ENCODE results near the gene ADAMTS12.

ADAMTS12 gene

GRCh38 chr5:33892620-33893137 lies 889 bp upstream of the ADAMTS12 start:
- no peak for DNase-seq
- Mint-ChIP-seq H3K27ac (no peak overlapping the region), H3K4me1 (peaks cover 42% of the 10 kb centered on the region)

GRCh38 chr5:33891446-33891787 lies 373 bp downstream of the ADAMTS12 start:
- H3K4me1 Mint-ChIP-seq: peaks cover 42% of the 10 kb centered on the region
- TF ChIP-seq CTCF (IDR thresholded peaks at IDR 0.05): no peak
- H3K4me3 Mint-ChIP-seq: peak overlapping the region; percentile 87
- no peak overlapping the region for H3K27ac Mint-ChIP-seq
- H3K9me3 Mint-ChIP-seq: no peaks in the 10 kb centered on the region
- peaks cover 6% of the 10 kb centered on the region for H3K27me3 Mint-ChIP-seq (ENCODE audit: low read depth, poor library complexity)
- no peak for DNase-seq
- no peaks in the 10 kb centered on the region for H3K36me3 Mint-ChIP-seq (ENCODE audit: low read depth)

More at GRCh38 chr5:33892620-33893137, 889 bp upstream of the ADAMTS12 start:
- no peaks in the 10 kb centered on the region for H3K9me3 Mint-ChIP-seq
- H3K36me3 Mint-ChIP-seq (ENCODE audit: low read depth): no peaks in the 10 kb centered on the region
- no peak for TF ChIP-seq CTCF (IDR thresholded peaks at IDR 0.05)
- H3K4me3 Mint-ChIP-seq: peak overlapping the region; percentile 81
- H3K27me3 Mint-ChIP-seq (ENCODE audit: low read depth, poor library complexity): peaks cover 6% of the 10 kb centered on the region

GRCh38 chr5:33890131-33891032 lies 1.4 kb downstream of the ADAMTS12 start:
- no peak overlapping the region for H3K27ac Mint-ChIP-seq
- H3K9me3 Mint-ChIP-seq: no peaks in the 10 kb centered on the region
- H3K4me1 Mint-ChIP-seq: peaks cover 42% of the 10 kb centered on the region
- peak; percentile 21 for TF ChIP-seq CTCF (IDR thresholded peaks at IDR 0.05)
- peak overlapping the region; percentile 87 for H3K4me3 Mint-ChIP-seq
- peak; percentile 23 for DNase-seq
- no peaks in the 10 kb centered on the region for H3K27me3 Mint-ChIP-seq (ENCODE audit: low read depth, poor library complexity)
- no peaks in the 10 kb centered on the region for H3K36me3 Mint-ChIP-seq (ENCODE audit: low read depth)

GRCh38 chr5:33888587-33888986 lies 3.2 kb downstream of the ADAMTS12 start:
- Mint-ChIP-seq H3K4me3 (no peak overlapping the region), H3K9me3 (no peaks in the 10 kb centered on the region), H3K4me1 (peaks cover 42% of the 10 kb centered on the region), H3K36me3 (ENCODE audit: low read depth) (no peaks in the 10 kb centered on the region), H3K27ac (no peak overlapping the region), H3K27me3 (ENCODE audit: low read depth, poor library complexity) (no peaks in the 10 kb centered on the region)
- TF ChIP-seq CTCF (IDR thresholded peaks at IDR 0.05): no peak
- DNase-seq: no peak

GRCh38 chr5:33887268-33887667 lies 4.5 kb downstream of the ADAMTS12 start:
- H3K4me3 Mint-ChIP-seq: no peak overlapping the region
- H3K27me3 Mint-ChIP-seq (ENCODE audit: low read depth, poor library complexity): no peaks in the 10 kb centered on the region
- DNase-seq: no peak
- no peak for TF ChIP-seq CTCF (IDR thresholded peaks at IDR 0.05)
- no peaks in the 10 kb centered on the region for H3K9me3 Mint-ChIP-seq
- H3K36me3 Mint-ChIP-seq (ENCODE audit: low read depth): peaks cover 3% of the 10 kb centered on the region
- no peak overlapping the region for H3K27ac Mint-ChIP-seq
- H3K4me1 Mint-ChIP-seq: peaks cover 34% of the 10 kb centered on the region
